IPS DF 19.7 (cell line): ENCODE measurements around the gene SMAD3.
A peak's percentile ranks its signal among the peaks of the same experiment; 100 is the strongest.

ENCODE experiments used
- DNase-seq: peaks from one replicate; pipeline ENCODE4 v3.0.0-alpha.2; 2013; ENCODE audit warnings: low read depth, low spot score

The SMAD3 gene

DNA sequence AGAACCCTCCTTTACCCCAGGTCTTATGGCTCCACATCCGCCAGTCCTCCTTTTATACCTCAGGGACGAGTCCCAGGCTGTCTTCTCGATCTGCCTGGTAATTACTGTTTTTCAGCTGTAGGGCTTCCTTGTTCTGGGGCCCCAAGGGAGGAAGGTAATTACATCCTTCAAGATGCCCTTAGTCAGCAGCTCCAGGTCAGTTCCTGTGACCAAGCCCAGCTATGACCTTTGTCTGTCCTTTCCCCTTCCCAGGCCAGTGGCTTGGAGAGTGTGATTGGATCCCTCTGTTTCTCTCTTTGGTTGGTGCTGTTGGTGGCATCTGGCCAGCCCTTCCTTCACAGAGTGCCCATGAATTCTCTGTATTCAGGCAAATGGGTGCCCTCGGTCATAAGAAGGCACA is 96.5 kb downstream of the SMAD3 start:
- no peak for DNase-seq

DNA sequence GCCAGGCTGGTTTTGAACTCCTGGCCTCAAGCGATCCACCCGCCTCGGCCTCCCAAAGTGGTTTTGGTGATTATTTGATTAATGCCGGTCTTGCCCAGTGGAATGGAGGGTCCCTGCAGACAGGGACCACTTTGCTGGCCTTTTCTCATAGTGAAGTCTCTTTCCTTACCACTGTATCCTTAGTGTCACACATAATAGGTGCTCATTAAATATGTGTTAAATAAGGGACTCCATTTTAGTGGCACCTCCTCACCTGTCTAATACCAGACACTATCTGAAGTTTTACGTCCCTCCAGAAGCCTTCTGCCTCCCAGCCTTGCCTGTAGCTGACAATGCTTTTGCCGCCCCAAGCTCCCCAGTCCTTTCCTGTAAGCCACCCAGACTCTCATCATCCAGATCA is 97.8 kb downstream of the SMAD3 start:
- DNase-seq = no peak

- DNase-seq = no peak
Observed at GRCh38 chr15:67164401-67164791, 99.0 kb downstream of the SMAD3 start.

DNA sequence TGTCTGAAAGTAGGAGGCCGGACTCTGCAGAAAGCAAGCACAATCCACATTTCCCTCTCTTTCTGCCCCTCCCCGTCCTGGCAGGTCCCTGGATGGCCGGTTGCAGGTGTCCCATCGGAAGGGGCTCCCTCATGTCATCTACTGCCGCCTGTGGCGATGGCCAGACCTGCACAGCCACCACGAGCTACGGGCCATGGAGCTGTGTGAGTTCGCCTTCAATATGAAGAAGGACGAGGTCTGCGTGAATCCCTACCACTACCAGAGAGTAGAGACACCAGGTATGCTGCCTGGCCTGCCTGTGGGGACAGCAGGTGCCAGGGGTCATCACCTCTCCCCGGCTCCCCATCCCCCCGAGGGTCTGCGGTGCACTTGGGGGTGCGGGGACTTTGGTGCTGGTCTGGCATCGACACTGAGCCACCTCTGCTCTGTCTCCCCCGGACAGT is 99.4 kb downstream of the SMAD3 start:
- DNase-seq = no peak

DNA sequence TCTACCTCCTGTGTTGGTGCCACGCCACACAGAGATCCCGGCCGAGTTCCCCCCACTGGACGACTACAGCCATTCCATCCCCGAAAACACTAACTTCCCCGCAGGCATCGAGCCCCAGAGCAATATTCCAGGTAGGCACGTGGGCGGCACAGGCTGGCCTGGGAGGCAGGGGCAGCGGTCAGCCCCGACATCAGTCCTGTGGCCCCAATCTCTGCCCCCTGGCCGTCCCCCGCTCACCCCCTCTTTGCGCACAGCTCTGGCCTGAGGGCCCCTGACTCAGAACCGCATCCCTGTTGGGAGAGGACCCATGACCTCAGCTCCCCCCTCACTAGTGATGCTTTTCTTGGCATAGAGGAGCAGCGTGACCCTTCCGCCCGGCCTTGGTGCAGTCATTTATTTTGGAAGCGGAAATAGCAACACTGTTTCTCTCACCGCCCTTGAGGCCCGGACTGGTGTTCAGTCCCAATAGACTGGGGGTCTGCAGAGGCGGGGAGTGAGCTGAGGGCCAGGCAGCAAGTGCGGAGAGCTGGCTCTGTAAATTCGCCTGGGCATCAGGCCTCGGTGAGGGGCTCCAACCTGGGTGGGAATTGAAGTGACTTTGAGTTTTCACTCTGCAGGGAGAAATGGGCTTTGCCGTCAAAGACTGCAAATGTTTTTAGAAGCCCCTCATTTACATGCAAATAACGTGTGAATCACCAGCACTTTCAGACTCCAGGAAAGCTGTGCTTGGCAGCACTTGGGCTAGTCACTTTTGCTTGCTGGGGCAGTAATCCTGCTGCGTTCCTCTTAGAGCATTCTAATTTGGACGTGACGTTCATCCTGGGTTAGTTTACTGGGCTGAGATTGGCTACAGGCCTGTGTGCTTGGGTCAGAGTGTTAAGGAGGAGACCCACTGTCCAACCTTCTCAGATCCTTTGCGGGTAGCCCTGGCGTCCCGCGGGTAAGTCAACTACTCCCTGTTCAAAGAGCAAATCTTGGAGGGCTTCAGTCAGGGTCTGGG is 100.2 kb downstream of the SMAD3 start:
- peak; percentile 92 for DNase-seq

DNA sequence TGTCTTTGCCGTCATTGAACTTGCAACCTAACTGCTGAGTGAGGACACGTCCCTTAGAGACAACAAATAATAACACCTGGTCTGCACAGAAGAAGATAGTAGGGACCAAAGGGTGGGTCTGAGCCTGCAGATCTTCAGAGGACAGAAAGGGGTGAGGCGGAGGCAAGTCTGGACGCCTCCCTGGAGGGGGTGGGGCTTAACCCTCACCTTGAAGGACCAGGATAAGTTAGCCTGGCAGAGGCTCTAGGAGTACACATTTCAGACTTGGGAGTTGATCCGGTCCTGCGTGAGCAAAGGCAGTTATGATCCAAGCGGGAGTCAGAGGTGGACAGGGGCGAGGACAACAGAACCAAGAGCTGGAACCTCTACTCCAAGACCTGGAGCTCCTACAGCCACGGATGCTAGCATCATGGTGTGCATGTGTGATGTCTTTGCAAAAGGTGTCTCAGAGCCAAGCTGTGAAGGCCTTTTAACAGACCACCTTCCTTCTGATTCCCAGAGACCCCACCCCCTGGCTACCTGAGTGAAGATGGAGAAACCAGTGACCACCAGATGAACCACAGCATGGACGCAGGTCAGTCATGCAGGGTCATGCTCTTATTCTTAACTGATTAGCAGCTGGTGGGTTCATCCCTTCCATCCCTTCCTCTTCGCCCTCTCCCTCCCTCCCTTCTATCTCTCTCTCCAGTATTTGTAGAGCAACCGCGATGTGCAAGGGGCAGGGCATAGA is 101.0 kb downstream of the SMAD3 start:
- DNase-seq = no peak

- DNase-seq = no peak
Observed at GRCh38 chr15:67167091-67167490, 101.7 kb downstream of the SMAD3 start.

GRCh38 chr15:67168694-67169093 is 103.3 kb downstream of the SMAD3 start:
- no peak for DNase-seq

DNA sequence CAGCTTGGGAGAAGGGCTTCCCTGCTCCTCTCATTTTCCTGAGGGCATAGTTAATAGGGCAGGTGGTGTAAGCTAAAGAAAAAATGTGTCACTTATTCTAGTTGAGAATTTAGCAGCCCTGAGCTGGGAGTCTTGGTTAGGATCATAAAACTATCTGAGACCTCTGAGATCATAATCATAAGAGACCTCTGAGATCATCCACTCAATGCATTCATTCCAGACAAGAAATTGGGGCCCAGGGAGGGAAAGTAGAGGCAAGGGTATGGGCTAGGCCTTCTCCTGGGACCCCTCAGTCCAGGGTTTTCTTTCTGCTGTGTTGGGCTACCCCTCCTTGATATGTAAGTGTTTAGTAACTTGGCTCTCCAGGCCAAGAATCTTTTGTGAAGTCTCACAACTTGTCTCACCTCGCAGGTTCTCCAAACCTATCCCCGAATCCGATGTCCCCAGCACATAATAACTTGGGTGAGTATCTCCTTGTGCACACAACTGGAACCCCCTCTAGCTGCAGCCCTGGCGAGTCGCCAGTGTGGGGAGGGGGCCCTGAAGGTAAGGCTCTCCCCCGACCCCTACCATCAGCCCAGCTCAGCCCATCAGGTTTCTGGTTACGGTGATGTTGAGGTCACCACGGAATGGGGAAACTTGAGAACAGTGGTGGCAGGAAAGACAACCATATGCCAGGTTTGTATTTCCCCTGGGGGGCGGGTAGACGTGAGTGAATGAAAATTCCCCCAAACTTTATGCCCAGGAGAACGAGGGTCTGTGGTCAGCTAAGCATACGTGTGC is 104.9 kb downstream of the SMAD3 start:
- no peak for DNase-seq

DNA sequence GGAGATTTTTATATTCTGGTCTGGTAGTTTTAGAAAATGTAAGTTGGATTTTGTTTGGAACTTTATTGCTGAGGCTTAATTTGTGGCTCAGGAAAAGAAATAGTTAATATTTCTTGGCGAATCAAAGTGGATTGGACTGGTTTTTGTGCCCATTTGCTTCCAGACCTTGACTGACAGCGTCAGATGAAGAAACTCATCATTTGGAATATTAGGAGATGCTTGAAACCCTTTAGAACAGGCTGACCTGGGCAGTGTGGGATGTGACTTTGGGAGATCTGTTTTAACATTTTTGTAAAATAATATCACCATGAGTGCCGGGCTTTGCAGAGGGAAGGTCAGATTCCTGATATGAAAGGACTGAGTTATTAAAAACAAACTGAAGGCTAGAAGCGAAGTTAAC is 106.1 kb downstream of the SMAD3 start:
- no peak for DNase-seq

GRCh38 chr15:67172172-67172571 is 106.8 kb downstream of the SMAD3 start:
- no peak for DNase-seq

GRCh38 chr15:67173005-67173404 is 107.6 kb downstream of the SMAD3 start:
- no peak for DNase-seq

GRCh38 chr15:67173786-67174185 is 108.4 kb downstream of the SMAD3 start:
- DNase-seq = no peak

GRCh38 chr15:67174446-67174845 is 109.0 kb downstream of the SMAD3 start:
- no peak for DNase-seq

GRCh38 chr15:67174864-67175573 is 109.6 kb downstream of the SMAD3 start:
- DNase-seq = no peak

- DNase-seq = no peak
Observed at GRCh38 chr15:67175643-67176071, 110.3 kb downstream of the SMAD3 start.

DNA sequence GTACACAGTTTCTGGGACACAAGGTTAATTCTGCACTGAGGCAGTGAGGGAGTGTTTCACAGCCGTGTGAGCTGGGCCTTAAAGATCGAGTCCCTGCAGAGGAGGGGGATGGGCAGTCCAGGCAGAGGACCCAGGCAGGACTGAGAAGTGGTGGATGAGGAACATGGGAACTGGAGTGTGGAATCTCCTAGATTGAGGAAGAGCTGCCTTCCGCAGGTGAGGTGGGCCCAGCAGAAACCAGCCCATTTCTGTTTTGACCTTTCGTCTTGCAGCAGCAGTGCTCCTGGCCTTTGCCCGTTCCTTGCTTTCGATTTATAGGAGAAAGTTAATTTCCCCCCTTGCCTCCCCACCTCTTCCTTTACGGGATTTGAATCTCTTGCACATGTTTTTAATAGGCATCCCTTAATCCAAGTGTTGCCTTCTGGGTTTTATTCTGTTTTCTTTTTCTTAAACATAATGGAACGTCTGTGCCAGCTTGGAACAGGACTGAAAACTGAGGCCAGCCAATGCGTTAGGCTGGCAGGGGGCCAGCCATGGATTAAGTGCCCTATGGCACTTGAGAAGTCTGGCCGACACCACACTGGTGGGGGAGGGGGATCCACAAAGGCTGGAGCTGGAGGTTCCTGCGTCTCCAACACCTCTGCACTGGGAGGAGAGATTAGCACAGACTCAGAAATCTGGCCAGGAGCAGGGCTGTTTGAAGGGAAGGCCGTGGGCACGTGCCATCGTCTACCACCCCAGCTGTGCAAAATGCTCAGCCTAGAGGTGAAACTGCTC is 111.0 kb downstream of the SMAD3 start:
- DNase-seq = no peak

GRCh38 chr15:67177752-67178151 is 112.3 kb downstream of the SMAD3 start:
- no peak for DNase-seq

DNA sequence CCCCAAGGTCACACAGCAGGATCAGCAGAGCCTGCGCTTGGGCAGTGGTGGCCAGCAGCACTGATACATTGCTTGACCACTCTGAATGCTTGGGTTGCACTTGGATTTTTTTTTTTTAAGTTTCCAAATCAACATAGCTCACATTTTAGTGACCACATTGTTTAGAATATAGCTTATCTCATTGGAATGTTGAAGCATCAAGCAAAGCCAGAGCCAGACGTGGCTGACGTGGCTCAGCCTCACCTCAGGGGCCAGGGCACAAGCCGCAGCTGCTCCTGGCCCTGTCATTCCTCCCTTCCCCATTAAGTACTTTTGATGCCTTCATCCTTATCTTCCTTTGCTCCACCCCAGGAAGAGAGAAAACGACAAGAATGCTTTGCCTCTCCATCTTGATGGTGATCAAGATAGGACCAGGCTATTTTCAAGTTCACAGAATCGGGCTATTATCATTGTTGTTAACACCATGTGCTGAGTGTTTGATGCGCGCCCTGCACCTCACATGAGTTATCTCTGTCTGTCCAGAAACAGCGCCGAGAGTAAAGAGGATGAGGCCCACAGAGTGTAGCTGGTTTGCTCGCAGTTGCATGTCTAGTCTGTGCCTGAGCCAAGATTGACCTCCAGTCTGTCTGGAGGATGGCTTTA is 113.3 kb downstream of the SMAD3 start:
- no peak for DNase-seq

DNA sequence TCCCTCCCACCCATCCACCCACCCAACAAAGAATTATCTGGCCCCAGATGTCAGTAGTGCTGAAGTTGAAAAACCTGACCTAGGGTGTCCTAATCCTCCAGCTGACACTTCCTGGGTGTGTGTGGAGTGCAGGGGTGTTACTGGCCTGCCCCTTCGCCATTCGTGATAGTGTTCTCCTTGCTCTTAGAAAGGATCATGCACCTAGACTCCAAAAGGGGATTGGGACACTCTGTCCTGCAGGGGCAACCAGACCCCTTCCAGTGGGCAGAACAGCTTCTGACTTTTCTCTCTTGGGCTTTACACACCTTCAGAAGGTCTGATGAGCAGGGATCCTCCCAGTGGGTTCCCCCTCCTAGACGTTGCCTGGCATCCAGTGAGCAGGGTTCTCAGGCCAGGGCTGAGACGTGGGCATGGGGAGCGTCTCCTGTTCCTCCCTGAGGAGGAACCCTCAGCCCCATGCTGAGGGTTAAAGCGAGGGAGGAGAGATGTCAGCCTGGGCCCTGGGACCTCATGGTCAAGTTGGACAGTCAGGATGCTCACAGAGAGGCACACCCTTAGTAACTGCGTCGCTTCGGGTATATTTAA is 114.1 kb downstream of the SMAD3 start:
- no peak for DNase-seq
